Activated CD4-positive, alpha-beta T cell treated with anti-CD3 and anti-CD28 coated beads, Interleukin-2, amount 10 ng/mL, durations not matched to agents 24 days and 14 days (primary cell): ENCODE measurements around the gene PTPRD. TPM values are rescaled to one million over a fixed set of nuclear protein-coding genes. Genes with fewer than 3 reads are reported as not detected.

ENCODE experiments used
- DNase-seq: peaks from one replicate; pipeline ENCODE4 v3.0.0; 2022
- H3K27ac Mint-ChIP-seq: one replicate; pipeline ENCODE4 v1.8.0; 2022; ENCODE audit warnings: mild to moderate bottlenecking, mixed read lengths
- H3K27me3 Mint-ChIP-seq: one replicate; pipeline ENCODE4 v1.8.0; 2022; ENCODE audit warnings: mixed read lengths
- H3K36me3 Mint-ChIP-seq: one replicate; pipeline ENCODE4 v1.8.0; 2022; ENCODE audit warnings: low read depth, mild to moderate bottlenecking, mixed read lengths
- H3K4me1 Mint-ChIP-seq: one replicate; pipeline ENCODE4 v1.8.0; 2021; ENCODE audit warnings: mixed read lengths
- H3K4me3 Mint-ChIP-seq: one replicate; pipeline ENCODE4 v1.8.0; 2022; ENCODE audit warnings: mild to moderate bottlenecking, moderate library complexity, mixed read lengths
- H3K9me3 Mint-ChIP-seq: one replicate; pipeline ENCODE4 v1.8.0; 2021; ENCODE audit warnings: mixed read lengths
- intact Hi-C: fragments of 100-400 bp; cut with micrococcal nuclease; formaldehyde crosslinking; loops from one replicate; pipeline ENCODE4 v1.15.1; 2023
- total RNA-seq: library from RNA; stranded (reverse); gene quantifications from 2 replicates; pipeline ENCODE4 v1.2.3, GENCODE V29; 2022

Gene PTPRD
- total RNA-seq, 1 donor from 2014 or later, result not detected

DNA sequence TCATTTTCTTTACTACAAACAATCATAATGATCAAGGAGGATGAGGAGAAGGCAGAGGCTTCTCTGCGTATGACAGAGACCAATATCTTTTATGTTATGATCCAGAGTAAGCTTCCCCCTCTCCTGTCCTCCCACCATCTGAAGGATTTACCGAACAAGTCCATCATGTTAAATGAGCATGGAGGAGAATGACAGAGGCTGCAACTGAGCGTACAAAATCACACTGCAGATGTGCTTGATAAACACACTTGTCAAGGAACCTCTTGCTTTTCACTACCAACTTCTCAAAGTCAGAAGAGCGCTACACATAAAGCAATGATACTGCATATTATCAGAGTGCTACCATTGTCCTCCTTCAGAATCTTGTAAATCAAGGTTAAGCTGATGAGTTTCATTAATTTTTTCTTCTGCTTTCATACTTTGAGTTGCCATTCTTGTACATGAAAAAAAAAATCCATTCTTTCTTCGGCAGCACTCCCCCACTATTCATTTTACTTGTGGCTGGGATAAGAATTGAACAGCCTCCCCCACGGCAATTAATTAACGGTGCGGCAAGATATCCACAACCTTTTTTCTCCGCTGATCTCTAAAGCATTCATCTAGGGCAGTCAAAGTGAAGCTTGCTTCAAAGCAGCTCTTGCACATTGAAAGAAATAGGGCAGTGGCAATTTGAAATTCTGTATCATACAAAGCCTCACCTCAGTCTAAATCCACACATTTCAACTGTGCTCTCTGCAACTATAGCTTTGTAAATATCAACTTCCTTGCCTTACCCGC, 2139.4 kb downstream of the PTPRD start:
- Mint-ChIP-seq H3K4me3 (no peak overlapping the region), H3K4me1 (no peaks in the 10 kb centered on the region), H3K36me3 (no peaks in the 10 kb centered on the region), H3K27ac (no peak overlapping the region), H3K27me3 (no peaks in the 10 kb centered on the region), H3K9me3 (no peaks in the 10 kb centered on the region)
- no peak for DNase-seq
- intact Hi-C loops, result no loop called here

DNA sequence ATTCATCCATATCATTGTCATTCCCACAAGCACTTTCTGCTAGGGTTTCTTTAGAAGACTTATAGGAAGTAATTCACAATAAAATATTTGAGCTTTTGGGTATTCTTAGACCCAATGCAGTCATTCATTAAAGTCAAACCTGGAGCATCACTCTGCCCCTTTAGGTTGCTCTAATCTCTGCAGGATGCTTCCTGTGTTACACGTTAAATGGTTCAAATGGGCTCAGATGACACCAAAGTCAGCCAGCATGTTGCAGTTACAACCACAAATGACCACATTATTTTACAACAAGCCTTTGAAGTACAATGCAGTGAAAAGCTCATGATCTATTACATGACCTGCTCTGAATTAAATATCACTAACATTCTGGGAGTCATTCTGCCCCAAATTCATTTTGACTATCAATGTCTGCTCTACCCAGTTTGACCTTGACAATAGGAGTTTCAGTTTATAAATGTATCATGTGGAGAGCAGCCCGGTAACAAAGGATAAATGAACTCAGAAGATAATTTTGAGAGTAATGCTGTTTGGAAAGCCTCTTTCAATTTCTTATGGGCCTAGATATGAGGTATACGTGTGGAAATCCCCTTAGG, 2144.7 kb downstream of the PTPRD start:
- Mint-ChIP-seq H3K4me1 (no peaks in the 10 kb centered on the region), H3K36me3 (no peaks in the 10 kb centered on the region), H3K27ac (no peak overlapping the region), H3K4me3 (no peak overlapping the region), H3K27me3 (no peaks in the 10 kb centered on the region), H3K9me3 (no peaks in the 10 kb centered on the region)
- DNase-seq, result no peak
- intact Hi-C loops, result no loop called here

DNA sequence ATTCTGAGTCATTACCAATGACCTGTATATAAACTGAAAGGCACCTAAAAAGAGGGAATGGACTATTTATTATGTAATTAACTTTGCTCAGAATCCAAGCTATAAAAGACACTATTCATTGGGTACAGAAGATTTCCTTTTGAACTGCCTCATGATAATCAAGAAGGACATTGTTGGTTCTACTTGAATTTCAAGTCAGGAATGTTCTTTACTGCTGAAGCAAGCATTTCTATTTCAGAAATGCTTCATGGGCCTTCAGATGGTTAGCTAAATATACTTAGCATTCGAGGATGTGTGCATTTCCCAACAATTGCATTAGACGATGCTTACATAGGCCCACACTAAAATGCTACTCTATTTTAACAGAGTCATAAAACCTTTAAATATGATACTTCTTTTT, 2155.0 kb downstream of the PTPRD start:
- H3K4me1 Mint-ChIP-seq, result no peaks in the 10 kb centered on the region
- no peaks in the 10 kb centered on the region for H3K27me3 Mint-ChIP-seq
- H3K27ac Mint-ChIP-seq, result no peak overlapping the region
- no peaks in the 10 kb centered on the region for H3K36me3 Mint-ChIP-seq
- DNase-seq, result no peak
- no peaks in the 10 kb centered on the region for H3K9me3 Mint-ChIP-seq
- no peak overlapping the region for H3K4me3 Mint-ChIP-seq
- intact Hi-C loops, result no loop called here

DNA sequence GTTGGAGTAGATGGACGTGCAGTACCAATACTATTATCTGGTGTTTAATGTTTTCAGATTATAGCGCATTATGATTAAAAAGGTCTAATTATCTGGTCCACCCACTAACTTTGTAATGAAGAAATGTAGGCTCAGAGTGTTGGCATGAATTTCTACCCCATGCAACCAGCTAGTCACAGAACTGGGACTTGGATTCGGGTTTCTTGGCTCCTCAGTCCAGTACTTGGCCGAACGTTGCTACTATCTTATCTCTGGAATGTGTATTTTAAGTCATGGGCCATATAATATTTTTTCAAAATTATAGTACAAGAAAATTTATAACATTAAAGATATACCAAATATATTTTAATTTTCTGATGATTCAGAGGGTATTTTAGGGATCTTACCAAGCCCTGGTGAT, 2155.7 kb downstream of the PTPRD start:
- no peak overlapping the region for H3K4me3 Mint-ChIP-seq
- H3K9me3 Mint-ChIP-seq, result no peaks in the 10 kb centered on the region
- intact Hi-C loops, result no loop called here
- no peaks in the 10 kb centered on the region for H3K36me3 Mint-ChIP-seq
- no peak for DNase-seq
- no peak overlapping the region for H3K27ac Mint-ChIP-seq
- no peaks in the 10 kb centered on the region for H3K27me3 Mint-ChIP-seq
- no peaks in the 10 kb centered on the region for H3K4me1 Mint-ChIP-seq

DNA sequence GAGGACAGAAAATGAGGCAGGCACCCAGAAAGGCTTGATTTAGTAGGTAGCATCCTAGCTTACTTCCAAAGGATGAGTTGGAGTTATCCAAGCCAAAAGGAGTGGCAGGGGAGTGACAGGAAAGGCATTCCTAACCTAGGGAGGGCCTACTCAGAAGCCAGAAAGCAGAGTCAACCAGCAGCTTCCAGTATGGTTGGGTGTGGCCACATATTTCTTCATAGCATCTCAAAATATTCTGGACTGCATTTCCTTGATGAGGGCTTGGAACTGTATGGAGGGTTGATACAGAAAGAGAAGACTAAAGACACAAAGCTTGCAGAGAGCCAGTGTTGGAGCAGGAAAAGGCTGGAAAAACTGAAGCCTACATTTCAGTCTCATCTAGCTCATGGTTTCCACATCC, 2156.5 kb downstream of the PTPRD start:
- H3K27me3 Mint-ChIP-seq, result no peaks in the 10 kb centered on the region
- no peak overlapping the region for H3K27ac Mint-ChIP-seq
- H3K4me1 Mint-ChIP-seq, result no peaks in the 10 kb centered on the region
- H3K36me3 Mint-ChIP-seq, result no peaks in the 10 kb centered on the region
- no peaks in the 10 kb centered on the region for H3K9me3 Mint-ChIP-seq
- DNase-seq, result no peak
- H3K4me3 Mint-ChIP-seq, result no peak overlapping the region
- intact Hi-C loops, result no loop called here

DNA sequence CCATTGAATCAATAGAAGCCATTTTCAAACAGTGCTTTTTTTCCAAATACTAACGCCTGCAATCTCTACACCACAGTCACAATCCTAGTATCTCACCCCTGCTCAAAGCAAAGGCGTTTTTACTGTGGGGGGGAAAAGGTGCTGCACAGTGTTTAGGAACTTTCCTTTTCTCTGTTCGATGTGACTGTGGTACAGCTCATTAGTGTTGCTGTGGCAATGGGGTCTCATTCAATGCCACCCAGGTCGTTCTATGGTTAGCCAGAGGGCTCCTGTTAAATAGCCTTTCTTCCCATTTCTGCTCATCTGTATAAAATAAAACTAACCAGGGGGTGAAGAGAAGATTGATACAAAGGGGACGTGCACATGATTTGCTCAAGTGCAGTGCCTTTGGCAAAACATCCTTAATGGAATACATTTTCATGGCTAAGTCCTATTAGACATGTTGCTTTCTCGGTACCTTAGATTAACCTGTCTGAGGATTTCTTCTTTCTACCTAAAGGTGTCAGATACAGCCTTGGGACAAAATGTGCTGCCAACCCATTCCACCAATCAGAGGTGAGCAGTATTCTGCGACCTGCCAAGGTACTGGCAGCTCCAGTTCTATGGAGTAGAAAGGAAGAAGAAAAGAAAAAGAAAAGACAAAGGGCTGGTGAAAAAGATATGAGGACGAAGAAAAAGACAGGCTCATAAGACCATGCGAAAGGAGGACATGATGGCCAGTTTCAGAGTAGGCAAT, 2161.8 kb downstream of the PTPRD start:
- no peak overlapping the region for H3K27ac Mint-ChIP-seq
- H3K36me3 Mint-ChIP-seq, result no peaks in the 10 kb centered on the region
- H3K27me3 Mint-ChIP-seq, result no peaks in the 10 kb centered on the region
- no peaks in the 10 kb centered on the region for H3K4me1 Mint-ChIP-seq
- intact Hi-C loops, result no loop called here
- H3K4me3 Mint-ChIP-seq, result no peak overlapping the region
- no peaks in the 10 kb centered on the region for H3K9me3 Mint-ChIP-seq
- no peak for DNase-seq

DNA sequence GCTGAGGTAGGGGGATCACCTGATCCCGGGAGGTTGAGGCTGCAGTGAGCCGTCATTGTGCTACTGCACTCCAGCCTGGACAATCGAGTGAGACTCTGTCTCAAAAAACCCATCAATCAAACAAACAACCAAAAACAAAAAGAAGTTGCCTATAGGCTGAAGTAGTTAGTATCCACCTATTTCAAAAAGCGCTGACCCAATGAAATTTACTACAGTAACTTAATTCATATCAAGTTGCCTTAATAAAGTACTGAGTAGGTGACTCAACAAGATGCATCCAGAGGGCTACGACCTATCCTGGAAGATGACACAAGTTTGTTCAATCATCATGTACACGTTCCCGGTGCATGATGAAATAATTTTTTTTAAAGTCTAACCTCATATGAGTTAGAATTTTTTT, 2164.6 kb downstream of the PTPRD start:
- intact Hi-C loops, result no loop called here
- Mint-ChIP-seq H3K27me3 (no peaks in the 10 kb centered on the region), H3K36me3 (no peaks in the 10 kb centered on the region), H3K4me3 (no peak overlapping the region), H3K4me1 (no peaks in the 10 kb centered on the region), H3K9me3 (no peaks in the 10 kb centered on the region), H3K27ac (no peak overlapping the region)
- no peak for DNase-seq

DNA sequence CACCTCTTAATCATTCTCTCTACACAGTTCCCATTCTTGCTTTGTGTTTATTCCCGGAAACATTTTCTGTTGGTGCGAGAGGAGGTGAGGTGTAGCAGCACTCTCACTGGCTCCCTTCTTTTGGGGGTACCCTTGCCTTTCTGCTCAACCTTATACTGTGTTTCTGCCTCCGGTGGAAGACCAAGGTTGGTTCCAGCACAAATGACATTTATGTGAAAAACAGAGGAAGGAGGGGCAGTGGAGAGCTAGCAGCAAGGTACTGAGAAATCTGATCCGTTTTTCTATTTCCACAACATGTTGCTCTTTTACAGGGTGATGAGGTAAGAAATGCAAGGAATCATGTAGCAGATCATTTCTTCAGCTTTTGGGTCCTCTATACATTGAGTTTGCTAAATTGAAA, 2165.2 kb downstream of the PTPRD start:
- H3K9me3 Mint-ChIP-seq, result no peaks in the 10 kb centered on the region
- no peak overlapping the region for H3K4me3 Mint-ChIP-seq
- no peaks in the 10 kb centered on the region for H3K36me3 Mint-ChIP-seq
- H3K4me1 Mint-ChIP-seq, result no peaks in the 10 kb centered on the region
- no peak for DNase-seq
- H3K27ac Mint-ChIP-seq, result no peak overlapping the region
- intact Hi-C loops, result no loop called here
- no peaks in the 10 kb centered on the region for H3K27me3 Mint-ChIP-seq

DNA sequence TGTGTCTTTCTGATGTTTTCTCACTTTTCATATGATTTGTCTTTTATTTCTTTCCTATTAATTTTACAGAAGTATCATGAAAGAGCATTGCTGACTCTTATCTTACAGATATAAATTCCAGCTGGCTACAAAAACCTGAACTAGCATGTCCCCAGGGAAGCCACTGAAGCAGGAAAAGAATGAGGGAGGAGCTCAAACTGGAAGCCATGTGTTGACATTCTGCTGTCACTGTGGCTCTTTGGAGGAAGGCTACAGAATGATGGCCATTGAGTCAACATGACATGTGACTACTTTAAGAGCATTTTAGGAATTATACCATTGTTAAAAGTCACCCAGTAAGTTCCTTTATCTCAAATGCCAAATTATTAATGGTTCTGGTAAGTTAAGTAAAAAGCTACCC, 2174.9 kb downstream of the PTPRD start:
- no peaks in the 10 kb centered on the region for H3K27me3 Mint-ChIP-seq
- no peaks in the 10 kb centered on the region for H3K36me3 Mint-ChIP-seq
- no peak overlapping the region for H3K27ac Mint-ChIP-seq
- no peak overlapping the region for H3K4me3 Mint-ChIP-seq
- intact Hi-C loops, result no loop called here
- no peaks in the 10 kb centered on the region for H3K4me1 Mint-ChIP-seq
- DNase-seq, result no peak
- H3K9me3 Mint-ChIP-seq, result no peaks in the 10 kb centered on the region

DNA sequence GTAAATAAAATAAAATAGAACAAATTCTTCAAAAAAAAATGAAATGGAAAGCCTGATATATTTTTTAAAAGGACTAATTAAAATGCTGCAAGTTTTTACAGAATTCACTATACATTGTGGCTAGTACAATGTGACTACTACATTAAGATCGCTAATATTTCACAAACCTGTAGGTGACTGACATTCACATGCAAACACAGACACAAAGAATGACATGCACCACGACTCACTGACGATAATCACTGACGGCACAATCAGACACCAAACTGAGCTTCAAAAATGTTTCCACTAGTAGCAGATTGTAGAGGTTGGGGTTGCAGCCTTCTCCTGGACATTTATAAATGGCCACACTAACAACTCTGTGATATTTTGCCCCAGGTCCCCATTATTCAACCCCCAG, 2175.5 kb downstream of the PTPRD start:
- H3K4me3 Mint-ChIP-seq, result no peak overlapping the region
- H3K27ac Mint-ChIP-seq, result no peak overlapping the region
- no peaks in the 10 kb centered on the region for H3K36me3 Mint-ChIP-seq
- no peaks in the 10 kb centered on the region for H3K27me3 Mint-ChIP-seq
- intact Hi-C loops, result no loop called here
- no peaks in the 10 kb centered on the region for H3K4me1 Mint-ChIP-seq
- no peak for DNase-seq
- no peaks in the 10 kb centered on the region for H3K9me3 Mint-ChIP-seq

DNA sequence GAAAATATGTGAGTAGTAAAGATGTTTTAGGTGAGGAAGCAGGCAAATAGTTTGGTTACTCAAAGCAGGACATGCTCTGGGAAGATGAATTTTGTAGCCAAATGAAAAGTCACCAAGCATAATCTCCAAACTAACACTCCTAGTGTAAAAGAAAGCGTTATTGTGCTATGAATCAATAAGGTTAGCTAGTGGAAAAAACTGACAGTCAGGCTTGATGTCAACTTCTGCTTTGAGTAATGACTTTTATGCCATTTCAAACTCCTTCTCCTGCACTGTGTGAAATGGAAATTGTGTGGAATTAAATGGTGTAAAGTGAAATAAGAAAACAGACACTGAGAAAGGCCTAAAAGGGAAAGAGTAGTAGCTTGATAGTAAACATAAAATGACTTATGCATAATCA, 2176.0 kb downstream of the PTPRD start:
- Mint-ChIP-seq H3K27me3 (no peaks in the 10 kb centered on the region), H3K4me1 (no peaks in the 10 kb centered on the region), H3K9me3 (no peaks in the 10 kb centered on the region), H3K4me3 (no peak overlapping the region), H3K27ac (peak overlapping the region; percentile 68), H3K36me3 (no peaks in the 10 kb centered on the region)
- DNase-seq, result no peak
- intact Hi-C loops, result loop anchor here (1.0 kb wide), 1 partner anchor 8 kb away; no protein-coding TSS in a partner anchor

DNA sequence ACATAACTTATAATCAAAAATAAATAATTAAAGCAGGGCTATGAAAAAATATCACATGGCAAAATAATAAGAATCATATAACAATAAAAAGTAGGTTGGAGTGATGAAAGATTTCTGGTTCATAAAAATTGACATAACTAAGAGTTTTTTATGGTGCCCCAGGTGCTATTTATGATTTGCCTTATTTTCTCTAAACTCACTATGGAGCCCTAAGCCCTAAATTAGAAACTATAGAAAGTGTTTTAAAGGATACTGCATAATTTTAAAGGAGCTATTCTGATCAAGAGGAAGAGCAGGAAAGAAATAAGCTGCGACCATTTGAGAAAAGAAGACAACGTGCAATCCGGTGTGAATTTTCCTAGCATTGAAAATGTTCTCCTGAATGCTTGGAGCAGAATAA, 2178.2 kb downstream of the PTPRD start:
- H3K4me3 Mint-ChIP-seq, result no peak overlapping the region
- intact Hi-C loops, result no loop called here
- no peak for DNase-seq
- no peaks in the 10 kb centered on the region for H3K9me3 Mint-ChIP-seq
- H3K4me1 Mint-ChIP-seq, result peaks cover 6% of the 10 kb centered on the region
- no peaks in the 10 kb centered on the region for H3K36me3 Mint-ChIP-seq
- H3K27ac Mint-ChIP-seq, result no peak overlapping the region
- no peaks in the 10 kb centered on the region for H3K27me3 Mint-ChIP-seq

DNA sequence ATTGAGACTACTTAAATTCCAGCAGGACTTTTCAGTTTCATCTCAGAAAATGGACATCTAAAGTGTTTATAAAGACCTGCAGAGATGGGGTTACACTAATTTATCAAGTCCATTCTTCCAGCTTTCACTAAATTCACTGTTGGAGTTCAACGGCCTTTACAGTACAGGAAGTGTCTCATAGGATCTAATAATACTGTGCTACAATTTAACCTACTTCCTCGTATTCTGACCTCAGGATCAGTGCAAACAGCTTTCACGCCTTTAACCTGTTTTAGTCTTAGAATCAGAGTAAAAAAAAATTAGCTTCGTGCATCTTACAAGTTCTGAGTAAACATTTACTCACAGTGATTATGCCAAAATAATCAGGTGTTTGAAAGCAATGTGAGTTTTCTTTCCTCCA, 2180.6 kb downstream of the PTPRD start:
- peaks cover 20% of the 10 kb centered on the region for H3K4me1 Mint-ChIP-seq
- no peaks in the 10 kb centered on the region for H3K27me3 Mint-ChIP-seq
- H3K36me3 Mint-ChIP-seq, result no peaks in the 10 kb centered on the region
- no peak for DNase-seq
- intact Hi-C loops, result no loop called here
- peaks cover 4% of the 10 kb centered on the region for H3K9me3 Mint-ChIP-seq
- H3K4me3 Mint-ChIP-seq, result no peak overlapping the region
- H3K27ac Mint-ChIP-seq, result no peak overlapping the region

DNA sequence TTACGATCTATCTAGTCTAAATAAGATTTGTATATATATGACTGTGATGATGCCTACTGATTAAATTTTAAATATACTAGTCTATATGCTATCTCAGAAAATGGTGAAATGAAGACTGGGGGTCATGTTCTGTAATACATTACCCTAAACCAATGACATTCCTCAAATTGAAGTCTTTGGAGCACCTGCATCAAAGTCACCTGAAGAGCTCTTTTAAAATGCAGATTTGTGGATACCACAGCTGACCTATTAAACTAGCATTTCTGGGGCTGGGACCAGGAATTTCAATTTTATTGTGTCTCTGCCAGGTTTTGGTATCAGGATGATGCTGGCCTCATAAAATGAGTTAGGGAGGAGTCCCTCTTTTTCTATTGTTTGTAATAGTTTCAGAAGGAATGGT, 2181.3 kb downstream of the PTPRD start:
- no peaks in the 10 kb centered on the region for H3K27me3 Mint-ChIP-seq
- intact Hi-C loops, result no loop called here
- H3K27ac Mint-ChIP-seq, result no peak overlapping the region
- H3K36me3 Mint-ChIP-seq, result no peaks in the 10 kb centered on the region
- peaks cover 22% of the 10 kb centered on the region for H3K4me1 Mint-ChIP-seq
- DNase-seq, result no peak
- peaks cover 4% of the 10 kb centered on the region for H3K9me3 Mint-ChIP-seq
- no peak overlapping the region for H3K4me3 Mint-ChIP-seq
